OCI-M2 (cell line): ENCODE measurements around the gene RELA.
A peak's percentile ranks its signal among the peaks of the same experiment; 100 is the strongest.

Source experiments
- DNase-seq: peaks from one replicate; lab custom pipeline; 2025; ENCODE audit not compliant: unreplicated experiment; lab: John Stamatoyannopoulos, UW

RELA gene

GRCh38 chr11:65615229-65615949, 47.3 kb downstream of the RELA start, which contains the start of gene PCNX3:
PCNX3 (plus strand) TSS chr11:65615776; CDS start chr11:65616312, 536 bp downstream.
- peak; percentile 99 for DNase-seq

- no peak for DNase-seq
Measured at GRCh38 chr11:65613091-65613928, 49.4 kb downstream of the RELA start.

- DNase-seq, result no peak
Measured at GRCh38 chr11:65612691-65613090, 50.0 kb downstream of the RELA start.

GRCh38 chr11:65611758-65612603, 50.7 kb downstream of the RELA start:
- no peak for DNase-seq

GRCh38 chr11:65611028-65611757, 51.5 kb downstream of the RELA start:
- no peak for DNase-seq

- no peak for DNase-seq
Measured at GRCh38 chr11:65610404-65610803, 52.3 kb downstream of the RELA start.

- no peak for DNase-seq
Measured at GRCh38 chr11:65609665-65610064, 53.1 kb downstream of the RELA start.

GRCh38 chr11:65609229-65609628, 53.5 kb downstream of the RELA start:
- no peak for DNase-seq

- no peak for DNase-seq
Measured at GRCh38 chr11:65607614-65608426, 54.9 kb downstream of the RELA start.

GRCh38 chr11:65606876-65607613, 55.7 kb downstream of the RELA start:
- DNase-seq, result no peak

GRCh38 chr11:65604258-65604657, 58.5 kb downstream of the RELA start:
- DNase-seq, result no peak
